H1 (cell line): ENCODE measurements around the gene NFKBIE. TPM values are rescaled to one million over a fixed set of nuclear protein-coding genes. Genes with fewer than 3 reads are reported as not detected.

Source experiments
- CHD1 ChIP-seq: IDR thresholded peaks from 2 replicates; pipeline ENCODE4 v1.6.1; 2012; ENCODE audit warnings: low read depth, low read length, improper control_type of control experiment
- EZH2 ChIP-seq: fragments of 200-600 bp; sonication (generic); IDR thresholded peaks from 2 replicates; pipeline ENCODE4 v1.7.1; 2012; ENCODE audit warnings: low read depth, mild to moderate bottlenecking, moderate library complexity, low read length, inconsistent platforms; ENCODE audit not compliant: severe bottlenecking
- SAP30 ChIP-seq: fragments of 300-600 bp; sonication (generic); IDR thresholded peaks from 2 replicates; pipeline ENCODE4 v1.7.1; 2012; ENCODE audit warnings: low read length, moderate library complexity, mild to moderate bottlenecking, inconsistent platforms; ENCODE audit not compliant: insufficient read depth, insufficient replicate concordance
- polyA plus RNA-seq, 7 experiments: library from polyadenylated mRNA; depleted of rRNA in 3 of 7; stranded (reverse) in 5 of 7; unstranded in 2 of 7; fragments of >200 nt in 5 of 7; fragments of 200-250 nt in 2 of 7; gene quantifications; 1 replicate in 5 of 7; 2 replicates in 1 of 7; 4 replicates in 1 of 7; pipeline versions ENCODE4 v1.2.1 to v1.2.3, GENCODE V29; 2011 to 2013; ENCODE audit warnings: missing spikeins in 2 of 7, mixed read lengths in 2 of 7
- total RNA-seq: library from RNA; stranded (reverse); fragmentation: NEBNext Ultra II Directional; extraction: Animal tissue kit (Norgen Biotek cat#: 25700); gene quantifications from 2 replicates; pipeline ENCODE4 v1.2.1, GENCODE V29; 2021

Gene NFKBIE
- total and polyA plus RNA-seq, 2 of the 8 experiments (the other 6 are each of a cell fraction or from before 2014, with no cell fraction given) = 13.5 to 19.2 TPM

DNA sequence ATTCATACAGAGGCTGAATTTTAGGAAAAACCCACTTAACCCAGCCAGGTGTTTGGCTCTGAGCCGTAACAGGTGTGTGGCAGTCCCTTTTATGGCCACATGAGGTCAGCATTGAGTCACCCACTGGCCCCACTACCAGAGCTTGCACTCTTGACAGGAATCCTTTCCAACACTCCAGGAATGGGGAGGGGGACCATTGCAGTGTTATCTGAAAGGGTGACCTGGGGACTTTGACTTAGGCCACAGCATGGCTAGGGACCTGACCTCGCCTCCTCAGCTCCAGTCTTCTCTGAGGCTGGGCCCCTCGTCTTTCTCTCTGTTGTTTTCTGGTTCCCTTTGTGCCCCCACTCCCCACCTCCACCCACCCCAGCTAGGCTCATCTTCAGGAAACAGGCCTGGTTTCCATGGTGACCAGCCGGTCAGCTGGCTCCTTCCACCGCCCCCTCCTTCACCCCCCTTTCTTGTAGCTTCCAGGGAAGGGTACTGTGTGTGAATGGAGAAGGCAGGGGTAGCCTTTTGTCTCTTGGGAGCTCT, 2.8 kb upstream of the NFKBIE start (continued):
- TF ChIP-seq EZH2 (no peak), SAP30 (peak; percentile 42), CHD1 (no peak)
